Mesenchymal stem cell (in vitro differentiated cells and primary cell): ENCODE results near the gene TOM1L2.
"Not testable (repeated sequence)": the region's sequence is repeated elsewhere in the genome, so short reads cannot be mapped to it uniquely, and the experiment has no call there.

Experiments
- DNase-seq: peaks from one replicate; pipeline ENCODE4 v3.0.0-alpha.2; 2013
- H2AFZ ChIP-seq: one replicate; pipeline ENCODE4 v1.6.1; 2013; ENCODE audit warnings: low read depth, mild to moderate bottlenecking, control low read depth, inconsistent platforms, low read length, moderate library complexity
- H2AK5ac ChIP-seq: 2 replicates; pipeline ENCODE4 v1.6.1; 2013; ENCODE audit warnings: low read length, moderate library complexity, mild to moderate bottlenecking, inconsistent platforms; ENCODE audit not compliant: severe bottlenecking
- H2BK120ac ChIP-seq: one replicate; pipeline ENCODE4 v1.6.1; 2013; ENCODE audit warnings: low read depth, mild to moderate bottlenecking, inconsistent platforms, low read length, moderate library complexity
- H2BK12ac ChIP-seq, 2 experiments: one replicate each; pipeline ENCODE4 v1.6.1; 2013; ENCODE audit warnings: inconsistent platforms in 2 of 2, low read length in 2 of 2, mild to moderate bottlenecking in 2 of 2, moderate library complexity in 2 of 2, control low read depth in 1 of 2
- H2BK15ac ChIP-seq: one replicate; pipeline ENCODE4 v1.6.1; 2013; ENCODE audit warnings: mild to moderate bottlenecking, low read depth, inconsistent platforms; ENCODE audit not compliant: poor library complexity, severe bottlenecking
- H2BK5ac ChIP-seq: 2 replicates; pipeline ENCODE4 v1.6.1; 2013; ENCODE audit warnings: low read depth, mild to moderate bottlenecking, low read length, control low read depth, inconsistent platforms; ENCODE audit not compliant: poor library complexity, severe bottlenecking
- H3K14ac ChIP-seq, 2 experiments: one replicate each; pipeline ENCODE4 v1.6.1; 2013; ENCODE audit warnings: inconsistent platforms in 2 of 2, low read length in 2 of 2, control low read depth in 1 of 2, mild to moderate bottlenecking in 1 of 2, moderate library complexity in 1 of 2
- H3K18ac ChIP-seq, 2 experiments: one replicate each; pipeline ENCODE4 v1.6.1; 2013; ENCODE audit warnings: inconsistent platforms in 2 of 2, low read length in 2 of 2, control low read depth in 1 of 2, low read depth in 1 of 2, mild to moderate bottlenecking in 1 of 2
- H3K23ac ChIP-seq, 2 experiments: one replicate each; pipeline ENCODE4 v1.6.1; 2013; ENCODE audit warnings: inconsistent platforms in 2 of 2, low read length in 2 of 2, mild to moderate bottlenecking in 2 of 2, moderate library complexity in 2 of 2, control low read depth in 1 of 2
- H3K27ac ChIP-seq: 2 replicates; pipeline ENCODE4 v1.5.1; 2013; ENCODE audit warnings: mild to moderate bottlenecking, moderate library complexity, low read length, control low read depth, inconsistent platforms; ENCODE audit not compliant: poor library complexity, severe bottlenecking
- H3K27me3 ChIP-seq, 2 experiments: 2 replicates each; pipeline versions ENCODE4 v1.6.1 to v1.7.0; 2013; ENCODE audit warnings: low read length in 2 of 2, mild to moderate bottlenecking in 2 of 2, moderate library complexity in 2 of 2, control low read depth in 1 of 2, inconsistent platforms in 1 of 2; ENCODE audit not compliant: control insufficient read depth in 1 of 2, insufficient read depth in 1 of 2
- H3K36me3 ChIP-seq, 2 experiments: 2 replicates each; pipeline versions ENCODE4 v1.6.1 to v1.7.0; 2013; ENCODE audit warnings: low read length in 2 of 2, control low read depth in 1 of 2, inconsistent platforms in 1 of 2, low read depth in 1 of 2, mild to moderate bottlenecking in 1 of 2; ENCODE audit not compliant: insufficient read depth in 2 of 2, control insufficient read depth in 1 of 2
- H3K4ac ChIP-seq, 2 experiments: one replicate each; pipeline ENCODE4 v1.6.1; 2013; ENCODE audit warnings: inconsistent platforms in 2 of 2, low read length in 2 of 2, mild to moderate bottlenecking in 2 of 2, moderate library complexity in 2 of 2, control low read depth in 1 of 2, low read depth in 1 of 2
- H3K4me1 ChIP-seq: 2 replicates; pipeline ENCODE4 v1.6.1; 2013; ENCODE audit warnings: low read depth, low read length, control low read depth; ENCODE audit not compliant: control insufficient read depth, insufficient read depth
- H3K4me2 ChIP-seq: 2 replicates; pipeline ENCODE4 v1.6.1; 2013; ENCODE audit warnings: low read length, mild to moderate bottlenecking, inconsistent platforms; ENCODE audit not compliant: poor library complexity, severe bottlenecking
- H3K4me3 ChIP-seq, 2 experiments: 2 replicates each; pipeline versions ENCODE4 v1.5.1 to v1.7.0; 2013; ENCODE audit warnings: low read length in 2 of 2, mild to moderate bottlenecking in 2 of 2, control low read depth in 1 of 2, low read depth in 1 of 2; ENCODE audit not compliant: insufficient read depth in 1 of 2
- H3K79me1 ChIP-seq: replicated peaks from 2 replicates; pipeline ENCODE4 v1.6.1; 2013; ENCODE audit warnings: mild to moderate bottlenecking, control low read depth, low read length, inconsistent platforms; ENCODE audit not compliant: poor library complexity, severe bottlenecking
- H3K9ac ChIP-seq: 2 replicates; pipeline ENCODE4 v1.7.0; 2013; ENCODE audit warnings: mild to moderate bottlenecking, low read length, moderate library complexity
- H3K9me3 ChIP-seq: 2 replicates; pipeline ENCODE4 v1.7.0; 2013; ENCODE audit warnings: mild to moderate bottlenecking, low read length; ENCODE audit not compliant: control insufficient read depth
- H4K8ac ChIP-seq: one replicate; pipeline ENCODE4 v1.6.1; 2013; ENCODE audit warnings: inconsistent platforms, mild to moderate bottlenecking, low read length, moderate library complexity
- H4K91ac ChIP-seq: one replicate; pipeline ENCODE4 v1.6.1; 2013; ENCODE audit warnings: mild to moderate bottlenecking, low read length, inconsistent platforms
- WGBS: methylation state at CpG from one replicate; pipeline ENCODE4 v1.1.7; 2013; ENCODE audit warnings: mixed read lengths; 5-methylcytosine and 5-hydroxymethylcytosine counted together

The TOM1L2 gene

DNA sequence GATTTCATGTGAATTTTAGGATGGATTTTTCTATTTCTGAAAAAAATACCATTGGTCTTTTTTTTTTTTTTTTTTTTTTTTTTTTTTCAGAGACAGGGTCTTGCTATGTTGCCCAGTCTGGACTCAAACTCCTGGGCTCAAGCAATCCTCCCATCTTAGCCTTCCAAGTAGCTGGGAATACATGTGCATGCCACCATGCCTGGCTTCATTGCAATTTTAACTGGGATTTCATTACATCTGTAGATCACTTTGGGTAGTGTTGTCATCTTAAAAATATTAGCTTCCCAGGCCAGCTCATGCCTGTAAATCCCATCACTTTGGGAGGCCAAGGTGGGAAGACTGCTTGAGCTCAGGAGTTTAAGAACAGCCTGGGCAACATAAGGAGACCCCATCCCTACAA, 54.8 kb downstream of the TOM1L2 start:
- H3K23ac ChIP-seq: no peak overlapping the region
- H3K4me3 ChIP-seq: no peak overlapping the region
- no peak overlapping the region for H4K8ac ChIP-seq
- H3K4me1 ChIP-seq: peaks cover 31% of the 10 kb centered on the region
- no peak overlapping the region for H2BK5ac ChIP-seq
- no peak overlapping the region for H3K4ac ChIP-seq
- H4K91ac ChIP-seq: no peak overlapping the region
- H2AK5ac ChIP-seq: no peak overlapping the region
- no peak overlapping the region for H2BK12ac ChIP-seq
- H3K36me3 ChIP-seq: no peaks in the 10 kb centered on the region
- no peak overlapping the region for H3K4me2 ChIP-seq
- H3K9ac ChIP-seq: no peak overlapping the region
- no peak overlapping the region for H3K14ac ChIP-seq
- no peak for DNase-seq
- H3K27me3 ChIP-seq: no peaks in the 10 kb centered on the region
- no peak overlapping the region for H2AFZ ChIP-seq
- H2BK120ac ChIP-seq: peak overlapping the region; percentile 49
- H3K9me3 ChIP-seq: no peaks in the 10 kb centered on the region
- no peak overlapping the region for H3K18ac ChIP-seq
- peaks cover 19% of the 10 kb centered on the region for H3K79me1 ChIP-seq
- no peak overlapping the region for H2BK15ac ChIP-seq
- no peak overlapping the region for H3K27ac ChIP-seq

DNA sequence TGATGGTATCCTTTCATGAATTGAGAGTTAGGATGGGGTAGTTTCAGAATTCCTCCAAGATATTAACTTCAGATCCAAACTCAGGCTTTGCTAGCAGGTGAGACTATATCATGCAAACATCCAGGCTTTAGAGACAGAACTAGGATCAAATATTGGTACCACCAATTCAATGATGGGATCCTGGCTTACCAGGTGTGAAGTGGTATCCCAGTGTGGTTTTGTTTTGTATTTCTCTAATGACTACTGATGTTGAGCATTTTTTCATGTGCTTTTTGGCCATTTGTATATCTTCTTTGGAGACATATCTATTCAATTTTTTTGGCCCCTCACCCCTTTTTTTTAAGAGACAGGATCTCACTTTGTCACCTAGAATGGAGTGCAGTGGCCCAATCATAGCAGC, 57.0 kb downstream of the TOM1L2 start:
- Histone ChIP-seq H3K79me1 (peaks cover 23% of the 10 kb centered on the region), H2BK15ac (no peak overlapping the region), H3K18ac (no peak overlapping the region), H2AFZ (no peak overlapping the region), H3K4me2 (no peak overlapping the region), H3K27me3 (no peaks in the 10 kb centered on the region), H3K14ac (no peak overlapping the region), H3K4me1 (peaks cover 17% of the 10 kb centered on the region), H2BK5ac (no peak overlapping the region), H4K8ac (no peak overlapping the region), H3K36me3 (peaks cover 0 to 3% of the 10 kb centered on the region in 2 experiments), H3K23ac (no peak overlapping the region), H4K91ac (no peak overlapping the region), H3K4ac (no peak overlapping the region), H2AK5ac (no peak overlapping the region), H3K9me3 (no peaks in the 10 kb centered on the region), H2BK120ac (peak overlapping the region; percentile 43), H3K27ac (no peak overlapping the region), H3K9ac (no peak overlapping the region), H3K4me3 (no peak overlapping the region), H2BK12ac (no peak overlapping the region)
- no peak for DNase-seq

GRCh38 chr17:17913695-17914332, 58.4 kb downstream of the TOM1L2 start:
- WGBS: 0% methylated on average over 2 of the region's 4 CpGs
- no peak overlapping the region for H2AK5ac ChIP-seq

GRCh38 chr17:17912336-17912735, 59.9 kb downstream of the TOM1L2 start:
- WGBS: no CpG with 5 or more reads among the region's 27 CpGs
- not testable (repeated sequence) for H3K14ac ChIP-seq, H2BK12ac ChIP-seq, H4K8ac ChIP-seq, H4K91ac ChIP-seq, H3K36me3 ChIP-seq, H2AFZ ChIP-seq, H3K18ac ChIP-seq, H2BK120ac ChIP-seq, H3K9ac ChIP-seq, H2AK5ac ChIP-seq, H3K27me3 ChIP-seq, DNase-seq, H2BK5ac ChIP-seq, H3K4me1 ChIP-seq, H3K4me3 ChIP-seq, H3K4ac ChIP-seq, H3K27ac ChIP-seq, H3K23ac ChIP-seq, H3K9me3 ChIP-seq, H3K4me2 ChIP-seq, H2BK15ac ChIP-seq
- H3K79me1 ChIP-seq: peaks cover 15% of the 10 kb centered on the region

More at GRCh38 chr17:17913695-17914332, 58.4 kb downstream of the TOM1L2 start:
- Histone ChIP-seq H3K27me3 (no peaks in the 10 kb centered on the region), H4K91ac (peak overlapping the region; percentile 52), H3K4me2 (peak overlapping the region; percentile 61), H3K4me3 (peak overlapping the region in 1 of 2 experiments; percentile 7), H4K8ac (peak overlapping the region; percentile 87), H3K9ac (peak overlapping the region; percentile 58), H3K14ac (no peak overlapping the region), H2BK5ac (no peak overlapping the region), H2AFZ (no peak overlapping the region), H2BK15ac (no peak overlapping the region), H3K4ac (peak overlapping the region in 1 of 2 experiments; percentile 41), H3K9me3 (no peaks in the 10 kb centered on the region), H3K36me3 (peaks cover 0 to 3% of the 10 kb centered on the region in 2 experiments), H3K79me1 (peaks cover 16% of the 10 kb centered on the region), H2BK120ac (no peak overlapping the region), H3K18ac (peak overlapping the region in 1 of 2 experiments; percentile 80), H2BK12ac (peak overlapping the region; percentile 69 to 74), H3K27ac (peak overlapping the region; percentile 76), H3K4me1 (peaks cover 9% of the 10 kb centered on the region), H3K23ac (no peak overlapping the region)
- peak; percentile 95 for DNase-seq
